D721Med (cell line): ENCODE measurements around the gene SMAD3.

Experiments
- DNase-seq: peaks from one replicate; pipeline ENCODE4 v3.0.0; 2011; ENCODE audit warnings: low spot score; ENCODE audit not compliant: insufficient read length
- FAIRE-seq: peaks from 2 replicates; lab custom pipeline; 2011; peaks lifted over from hg19 to GRCh38; lab: Jason Lieb, UNC
- CTCF ChIP-seq: IDR thresholded peaks from 2 replicates; pipeline ENCODE4 v1.5.1; 2012; ENCODE audit warnings: mild to moderate bottlenecking, control low read depth; ENCODE audit not compliant: insufficient read depth; ENCODE audit errors: missing control alignments

Gene SMAD3

GRCh38 chr15:67163180-67163579, 97.8 kb downstream of the SMAD3 start:
- no peak for DNase-seq
- TF ChIP-seq CTCF = no peak
- no peak for FAIRE-seq

- no peak for DNase-seq
- no peak for FAIRE-seq
- no peak for TF ChIP-seq CTCF
Measured at GRCh38 chr15:67164401-67164791, 99.0 kb downstream of the SMAD3 start.

GRCh38 chr15:67164811-67165253, 99.4 kb downstream of the SMAD3 start:
- no peak for TF ChIP-seq CTCF
- FAIRE-seq (no peak), DNase-seq (no peak)

GRCh38 chr15:67165254-67166253, 100.2 kb downstream of the SMAD3 start:
- FAIRE-seq (no peak), DNase-seq (no peak)
- no peak for TF ChIP-seq CTCF

- DNase-seq = no peak
- no peak for TF ChIP-seq CTCF
- no peak for FAIRE-seq
Measured at GRCh38 chr15:67166280-67167009, 101.0 kb downstream of the SMAD3 start.

- FAIRE-seq (no peak), DNase-seq (no peak)
- no peak for TF ChIP-seq CTCF
Measured at GRCh38 chr15:67167091-67167490, 101.7 kb downstream of the SMAD3 start.

GRCh38 chr15:67168694-67169093, 103.3 kb downstream of the SMAD3 start:
- TF ChIP-seq CTCF = no peak
- no peak for DNase-seq
- no peak for FAIRE-seq
